Iris pigment epithelial cell (primary cell): ENCODE data around the gene HMG20A.

Experiments used
- DNase-seq: peaks from one replicate; pipeline ENCODE4 v3.0.0-alpha.2; 2011; ENCODE audit warnings: low read depth

HMG20A gene

DNA sequence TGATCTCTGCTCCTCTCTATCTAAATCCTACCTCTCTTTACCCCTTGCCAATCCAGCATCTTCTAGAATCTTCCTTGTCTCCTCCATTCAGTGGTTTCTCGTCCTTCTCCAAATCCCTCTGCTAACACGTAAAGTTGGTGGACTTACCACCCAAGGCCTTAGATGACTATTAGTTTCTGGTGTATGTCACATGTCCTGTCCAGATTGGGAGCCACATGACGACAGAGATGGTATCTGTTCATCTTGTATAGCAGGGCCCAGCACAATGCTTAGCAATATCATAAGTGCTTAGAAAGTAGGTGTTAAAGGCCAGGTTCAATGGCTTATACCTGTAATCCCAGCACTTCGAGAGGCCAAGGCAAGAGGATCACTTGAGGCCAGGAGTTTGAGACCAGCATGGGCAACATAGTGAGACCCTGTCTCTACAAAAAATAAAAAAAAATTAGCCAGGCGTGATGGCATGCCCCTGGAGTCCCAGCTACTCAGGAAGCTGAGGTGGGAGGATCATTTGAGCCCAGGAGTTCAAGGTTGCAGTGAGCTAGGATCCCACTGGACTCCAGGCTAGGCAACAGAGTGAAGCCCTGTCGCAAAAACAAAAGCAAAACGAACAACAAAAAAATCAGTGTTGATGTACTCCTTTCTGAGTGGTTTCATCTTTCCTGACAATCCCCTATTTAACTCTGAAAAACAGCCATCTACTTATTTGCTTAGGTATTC, 81.8 kb downstream of the HMG20A start:
- DNase-seq: no peak

DNA sequence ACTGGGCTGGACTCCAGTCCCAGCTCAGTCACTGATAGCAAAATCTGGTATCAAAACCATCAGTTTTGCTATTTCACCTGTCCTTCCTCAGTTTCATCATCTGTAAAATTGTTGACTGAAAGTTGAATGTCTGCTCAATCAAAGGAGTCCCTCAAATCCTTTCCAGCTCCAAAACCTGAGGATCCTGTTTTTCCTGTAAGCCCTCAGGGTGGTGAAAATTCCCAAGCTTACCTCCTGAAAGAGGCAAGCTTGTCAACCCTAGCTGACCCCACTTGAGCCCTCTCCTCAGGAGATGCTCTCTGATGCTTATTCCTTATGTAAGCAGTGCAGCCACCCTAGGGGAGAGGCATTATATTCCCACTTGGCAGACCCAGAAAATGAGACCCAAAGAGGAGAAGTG, 82.6 kb downstream of the HMG20A start:
- no peak for DNase-seq

- DNase-seq: no peak
Observed at GRCh38 chr15:77503764-77504163, 83.1 kb downstream of the HMG20A start.

GRCh38 chr15:77504306-77504705, 83.6 kb downstream of the HMG20A start:
- no peak for DNase-seq

GRCh38 chr15:77504871-77505270, 84.2 kb downstream of the HMG20A start:
- DNase-seq: no peak

GRCh38 chr15:77505556-77505955, 84.9 kb downstream of the HMG20A start:
- no peak for DNase-seq

- DNase-seq: peak; percentile 31
Observed at GRCh38 chr15:77506311-77507142, 85.8 kb downstream of the HMG20A start.

DNA sequence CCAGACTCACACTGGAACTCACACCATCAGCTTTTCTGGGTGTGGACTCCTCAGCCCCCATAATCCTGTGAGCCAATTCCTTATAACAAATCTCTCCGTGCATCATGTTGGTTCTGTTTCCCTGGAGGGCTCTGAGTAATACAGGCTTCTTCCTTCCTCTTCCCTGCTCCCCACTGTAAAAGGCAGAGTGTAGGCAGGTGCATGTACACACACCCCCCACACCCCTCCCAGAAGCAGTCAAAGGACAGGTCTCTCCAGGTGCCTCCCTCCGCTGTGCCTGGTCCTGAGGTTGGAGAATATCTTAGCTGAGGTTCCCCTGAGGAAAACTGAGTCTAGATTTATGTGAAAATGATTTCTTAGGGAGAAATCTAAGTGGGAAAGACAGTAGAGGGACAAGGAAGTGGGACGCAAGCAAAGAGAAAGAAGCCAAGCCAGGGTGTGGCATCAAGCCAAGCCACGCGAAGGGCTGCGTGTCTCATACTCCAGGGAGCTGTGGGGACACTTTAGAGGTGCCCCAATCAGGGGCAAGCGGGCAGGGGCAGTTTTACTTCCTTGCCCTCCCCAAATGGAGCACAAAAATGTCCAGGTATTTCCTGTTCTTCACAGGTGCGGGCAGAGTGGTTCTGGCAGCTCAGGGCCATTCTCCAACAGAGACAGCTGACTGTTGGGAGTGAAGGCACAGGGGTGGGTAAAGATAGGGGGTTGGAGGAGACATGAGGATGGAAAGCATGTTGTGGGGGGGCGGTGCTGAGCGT, 86.6 kb downstream of the HMG20A start:
- peak; percentile 16 for DNase-seq

DNA sequence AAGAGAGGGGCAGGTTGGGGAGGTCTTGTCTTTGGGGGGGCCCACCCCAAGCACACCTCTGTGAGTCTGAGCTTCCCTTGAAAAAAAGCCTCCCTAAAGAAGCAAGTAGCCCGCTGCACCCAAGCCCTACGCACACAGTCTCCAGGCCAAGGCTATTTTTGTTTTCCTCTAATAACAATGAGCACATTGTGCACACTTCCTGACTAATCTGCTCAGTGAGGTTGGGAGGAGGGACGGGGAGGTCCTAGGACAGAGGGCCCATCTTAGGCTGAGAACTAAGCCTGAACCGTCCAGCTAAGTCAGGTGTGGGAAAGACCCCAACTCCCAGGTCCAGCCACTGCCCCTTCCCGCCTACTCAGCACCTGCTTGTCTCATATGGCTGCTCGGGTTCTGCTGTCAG, 87.2 kb downstream of the HMG20A start:
- DNase-seq: peak; percentile 58

DNA sequence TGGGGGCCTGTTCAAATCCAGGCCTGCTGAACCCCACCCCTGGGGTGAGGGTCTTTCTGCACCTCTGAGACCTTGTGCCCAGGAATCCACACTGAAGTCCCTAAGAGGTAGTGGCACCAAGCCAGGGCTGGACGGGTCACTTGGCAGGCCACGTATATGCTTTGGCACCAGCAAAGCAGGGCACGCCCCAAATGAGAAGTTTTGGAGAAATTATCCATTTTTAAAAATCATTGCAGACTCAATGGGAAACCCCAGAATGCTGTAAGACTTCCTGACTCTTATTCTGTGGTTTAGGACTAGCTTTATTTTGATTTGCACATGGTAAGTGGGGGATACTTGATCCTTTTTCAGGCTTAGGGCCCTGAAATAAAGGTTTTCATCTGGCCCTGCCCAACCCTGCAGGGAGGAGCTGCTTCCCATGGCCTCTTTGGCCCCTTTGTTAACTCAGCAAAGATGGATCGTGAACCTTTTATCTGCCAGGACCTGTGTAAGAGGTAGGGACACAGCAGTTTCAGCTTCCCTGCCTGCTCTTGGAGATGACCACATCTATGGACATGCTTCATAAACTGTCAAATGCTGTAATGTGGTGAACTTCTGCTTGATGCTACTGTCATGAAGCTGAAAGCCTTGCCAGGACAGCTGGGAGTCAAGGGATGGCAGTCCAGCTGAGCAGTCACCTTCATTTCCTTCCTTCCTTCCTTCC, 88.0 kb downstream of the HMG20A start:
- DNase-seq: peak; percentile 73

DNA sequence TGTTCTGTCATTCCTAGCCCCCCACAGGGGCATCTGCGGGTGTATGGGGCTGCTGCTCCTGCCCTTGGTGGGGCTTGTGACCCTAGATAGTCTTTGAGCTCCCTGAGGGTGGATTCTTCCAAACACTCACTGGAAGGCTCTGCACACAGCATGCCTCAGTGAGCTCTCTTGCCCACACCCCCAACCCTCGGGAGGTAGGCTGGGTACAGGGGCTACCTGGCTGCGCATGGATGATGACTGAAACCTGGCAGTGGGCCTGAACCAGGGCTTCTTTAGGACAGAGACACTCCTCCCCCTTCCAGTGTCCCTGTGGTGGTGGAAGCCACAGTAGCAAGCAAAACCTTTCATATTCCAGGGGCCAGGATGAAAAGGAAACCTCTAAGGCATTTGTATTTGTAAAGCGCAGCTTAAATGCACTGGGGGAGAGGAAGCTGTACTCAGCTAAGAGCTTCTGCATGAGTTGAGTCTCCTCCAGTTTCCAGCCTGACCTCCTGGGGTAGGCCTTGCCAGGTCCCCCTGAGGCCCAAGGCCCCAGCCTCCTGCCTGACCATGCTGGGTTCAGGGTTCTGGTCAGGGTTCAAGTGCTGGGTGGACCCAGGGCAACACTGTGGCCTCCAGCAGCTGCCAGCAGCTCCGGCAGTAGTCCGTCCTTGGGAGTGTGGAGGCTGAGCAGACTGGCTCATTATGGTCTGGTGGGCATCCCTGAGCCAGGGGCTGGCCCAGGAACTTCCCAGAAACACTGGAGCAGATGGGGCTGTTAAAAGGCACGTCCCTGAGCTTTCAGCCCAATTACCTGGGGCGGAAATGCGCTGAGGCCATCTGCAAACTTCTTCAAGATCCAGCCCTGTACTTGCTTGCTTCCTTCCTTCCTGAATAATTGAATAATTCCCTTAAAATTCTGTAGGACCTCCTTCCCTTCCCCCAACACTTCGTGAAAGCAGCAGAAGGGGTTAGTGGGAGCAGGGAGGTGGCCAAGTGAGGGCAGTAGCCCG, 89.7 kb downstream of the HMG20A start:
- no peak for DNase-seq

DNA sequence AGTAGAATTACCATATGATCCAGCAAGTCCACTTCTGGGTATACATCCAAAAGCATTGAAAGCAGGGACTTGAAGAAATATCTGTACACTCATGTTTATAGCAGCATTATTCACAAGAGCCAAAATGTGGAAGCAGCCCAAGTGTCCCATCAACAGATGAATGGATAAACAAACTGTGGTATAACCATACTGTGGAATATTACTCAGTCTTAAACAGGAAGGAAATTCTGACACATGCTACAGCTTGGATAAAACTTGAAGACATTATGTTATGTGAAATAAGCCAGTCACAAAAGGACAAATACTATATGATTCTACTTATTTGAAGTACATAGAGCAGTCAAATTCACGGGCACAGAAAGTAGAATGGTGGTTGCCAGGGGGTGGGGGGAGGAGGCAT, 91.2 kb downstream of the HMG20A start:
- DNase-seq: no peak

DNA sequence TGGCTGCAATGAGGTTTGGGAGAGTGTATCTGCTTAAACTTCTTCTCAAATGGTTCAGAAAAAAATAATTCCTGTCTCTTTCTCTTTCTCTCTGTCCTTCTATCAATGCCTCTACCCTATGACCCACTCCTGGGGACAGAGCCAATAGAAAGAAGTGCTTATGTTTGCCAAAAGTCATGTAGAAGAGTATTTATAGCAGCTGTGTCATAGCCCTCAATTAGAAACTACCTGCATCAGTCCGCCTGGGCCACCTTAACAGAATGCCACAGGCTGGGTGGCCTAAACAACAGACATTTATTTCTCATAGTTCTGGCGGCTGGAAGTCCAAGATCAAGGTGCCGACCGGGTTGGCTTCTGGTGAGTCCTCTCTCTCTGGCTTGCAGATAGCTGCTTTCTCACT, 92.5 kb downstream of the HMG20A start:
- DNase-seq: no peak

DNA sequence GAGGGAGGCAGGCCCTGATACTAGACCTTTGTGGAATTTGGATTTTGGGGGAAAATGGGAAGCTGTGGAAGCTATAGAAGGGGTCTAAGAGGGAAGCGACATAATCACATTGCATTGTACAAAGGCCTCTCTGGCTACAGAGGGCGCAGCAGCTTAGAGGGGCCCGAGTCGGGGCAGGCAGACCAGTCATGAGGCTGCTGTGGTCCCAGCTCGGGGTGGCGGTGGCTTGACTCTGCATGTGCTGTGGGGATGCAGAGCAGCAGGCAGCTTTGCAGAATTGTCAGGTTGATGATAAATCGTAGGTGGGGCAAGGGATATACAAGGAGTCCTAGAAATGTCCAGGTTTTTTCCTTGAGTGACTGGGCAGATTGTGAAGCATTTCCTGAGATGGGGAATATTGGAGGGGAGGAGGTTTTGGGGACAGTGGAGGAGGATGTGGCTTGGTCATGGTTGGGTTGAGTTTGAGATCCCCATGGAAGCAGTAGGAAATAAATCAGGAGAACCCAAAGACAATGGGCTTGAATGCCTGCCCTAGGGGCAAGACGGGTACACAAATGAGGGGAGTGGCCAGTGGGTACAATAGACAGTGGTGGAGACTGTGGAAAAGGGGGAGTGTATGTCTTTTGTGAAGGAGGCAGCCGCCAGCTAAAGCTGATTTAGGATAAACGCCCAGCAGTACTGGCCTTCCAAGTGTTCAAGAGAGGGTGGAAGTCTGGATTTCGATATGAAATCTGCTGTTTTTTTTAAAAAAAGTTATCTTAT, 94.1 kb downstream of the HMG20A start:
- DNase-seq: no peak

DNA sequence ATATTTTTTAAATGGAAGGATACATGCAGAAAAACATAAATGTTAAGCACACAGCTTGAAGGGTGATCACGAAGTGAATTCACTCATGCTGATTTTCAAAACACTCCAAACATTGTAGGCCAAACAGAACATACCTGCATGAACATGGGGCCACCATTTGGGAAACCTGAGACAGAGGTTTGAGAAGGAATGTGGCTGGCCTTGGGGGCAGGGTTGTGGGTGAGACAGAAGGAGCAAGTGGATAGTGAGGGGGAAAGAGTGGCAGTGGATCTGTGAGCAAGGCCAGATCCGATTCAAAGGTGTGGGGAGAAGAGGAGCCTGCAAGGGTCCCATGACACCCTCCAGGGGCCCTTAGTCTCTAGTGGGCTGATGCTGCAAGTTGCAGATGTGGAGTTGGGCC, 94.9 kb downstream of the HMG20A start:
- no peak for DNase-seq

DNA sequence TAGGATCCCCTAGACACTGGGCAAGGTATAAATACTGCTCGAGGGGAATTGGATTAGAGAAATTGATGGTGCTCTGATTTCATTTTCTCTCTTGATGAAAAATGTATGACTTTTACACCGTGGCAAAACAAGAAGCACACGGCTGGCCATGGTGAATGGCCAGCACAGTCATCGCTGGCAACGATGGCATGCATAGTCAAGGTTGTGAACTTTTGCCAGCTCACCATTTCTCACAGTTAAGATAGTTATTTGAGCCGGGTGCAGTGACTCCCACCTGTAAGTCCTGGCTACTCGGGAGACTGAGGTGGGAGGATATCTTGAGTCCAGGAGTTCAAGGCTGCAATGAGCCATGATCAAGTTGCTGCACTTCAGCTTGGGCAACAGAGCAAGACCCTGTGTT, 95.4 kb downstream of the HMG20A start:
- DNase-seq: no peak

DNA sequence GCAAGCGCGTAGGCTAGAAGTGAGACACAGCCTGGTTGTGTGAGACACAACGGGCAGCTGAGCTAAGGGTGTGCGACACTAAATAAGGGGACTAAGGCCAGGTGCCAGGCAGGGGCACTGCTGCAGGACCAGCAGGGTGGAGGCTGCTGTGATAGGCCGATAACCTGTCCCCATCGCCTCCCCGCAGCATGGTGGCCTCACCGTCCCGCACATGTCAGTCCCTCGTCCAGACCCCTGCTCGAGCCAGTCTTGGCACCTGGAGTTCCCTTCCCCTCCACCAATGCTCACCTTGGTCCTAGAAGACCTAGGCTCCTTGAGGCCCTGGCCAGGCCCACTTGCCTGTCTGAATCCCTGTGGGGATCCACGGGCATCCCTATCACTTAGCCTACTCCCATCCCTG, 96.1 kb downstream of the HMG20A start:
- DNase-seq: no peak

DNA sequence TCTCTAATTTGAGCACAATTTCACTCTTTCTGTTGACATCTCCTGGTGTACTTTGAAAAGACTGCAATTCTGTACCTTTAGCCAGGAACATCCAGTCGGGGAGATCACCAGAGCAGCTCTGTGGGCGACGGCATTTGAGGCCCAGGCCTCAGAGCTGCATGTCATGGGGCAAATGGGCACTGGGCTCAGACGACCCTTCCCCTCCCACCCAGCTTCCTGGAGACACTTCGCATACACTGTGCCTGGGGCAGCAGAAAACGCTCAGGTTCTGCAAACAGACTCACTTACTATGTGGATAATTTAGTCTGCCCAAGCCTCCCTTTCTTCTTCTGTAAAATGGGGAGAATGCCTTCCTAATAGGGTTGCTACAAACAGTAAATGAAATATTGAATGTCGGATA, 96.9 kb downstream of the HMG20A start:
- DNase-seq: no peak

DNA sequence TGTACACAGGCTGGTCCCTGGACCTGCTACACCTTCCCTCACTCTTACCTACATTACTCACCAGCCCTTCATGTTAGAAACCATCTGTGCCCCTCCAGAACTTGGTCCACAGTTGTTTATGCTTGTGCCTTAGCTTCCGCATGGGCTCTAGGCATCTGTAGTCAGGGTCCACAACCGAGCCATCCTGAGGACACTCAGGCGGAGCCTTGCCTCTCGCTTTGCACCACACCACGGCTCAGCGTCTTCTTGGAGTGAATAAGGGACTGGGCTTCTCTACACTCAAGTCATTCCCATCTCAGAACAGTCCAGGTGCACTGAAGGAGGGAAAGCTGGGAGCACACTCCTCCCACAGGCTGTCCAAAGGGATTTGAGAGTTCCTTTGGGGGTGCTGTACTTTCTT, 97.8 kb downstream of the HMG20A start:
- DNase-seq: no peak

DNA sequence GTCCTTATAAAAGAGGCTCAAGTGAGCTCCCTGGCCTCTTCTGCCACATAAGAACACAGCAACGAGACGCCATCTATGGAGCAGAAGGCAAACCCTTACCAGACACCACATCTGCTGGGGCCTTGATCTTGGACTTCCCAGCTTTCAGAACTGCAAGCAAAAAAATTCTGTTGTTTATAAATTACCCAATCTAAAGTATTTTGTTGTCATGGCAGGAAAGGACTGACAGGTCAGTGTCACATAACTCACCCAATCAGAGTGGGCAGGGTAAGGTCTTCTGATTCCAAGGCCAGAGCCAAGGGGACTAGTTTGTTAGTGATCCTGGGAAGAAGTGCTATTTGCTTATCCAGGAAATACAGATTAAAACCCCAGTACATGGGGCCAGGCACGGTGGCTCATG, 98.9 kb downstream of the HMG20A start:
- peak; percentile 63 for DNase-seq
